Measurements from ENCODE around the gene ST7L. TPM values are rescaled to one million over a fixed set of nuclear protein-coding genes. Genes with fewer than 3 reads are reported as not detected.
"Not testable (repeated sequence)": the region's sequence is repeated elsewhere in the genome, so short reads cannot be mapped to it uniquely, and the experiment has no call there.

The ST7L gene
- total RNA-seq, 1 experiment from 2014 or later, result 13.6 TPM

- no peak overlapping the region for H3K4me3 ChIP-seq (ENCODE audit: low read depth, low read length)
- TF ChIP-seq CTCF (IDR thresholded peaks at IDR 0.05; ENCODE audit: insufficient read depth in 1 of 2, low read depth in 1 of 2, low read length in 1 of 2, severe bottlenecking in 1 of 2, unreplicated experiment in 1 of 2), result no peak
- BruUV-seq (replicated peaks), result no TSS peak
- no peak overlapping the region for H3K4me3 Mint-ChIP-seq (ENCODE audit: unreplicated experiment)
- intact Hi-C loops (cut with micrococcal nuclease; ENCODE audit: unreplicated experiment), result no loop called here
- H3K27me3 Mint-ChIP-seq (ENCODE audit: insufficient read depth, unreplicated experiment), result peaks cover under 1% of the 10 kb centered on the region
- H3K4me1 ChIP-seq, result no peaks in the 10 kb centered on the region
- H3K36me3 Mint-ChIP-seq (ENCODE audit: insufficient read depth, unreplicated experiment), result no peaks in the 10 kb centered on the region
- no peaks in the 10 kb centered on the region for H3K27me3 ChIP-seq (replicated peaks; ENCODE audit: control insufficient read depth, insufficient read depth, low read length)
- no peaks in the 10 kb centered on the region for H3K36me3 ChIP-seq (ENCODE audit: control insufficient read depth, insufficient read depth, low read length)
- H3K27ac Mint-ChIP-seq (ENCODE audit: unreplicated experiment), result no peak overlapping the region
- ChIA-PET CTCF (no interaction called here), POLR2A (no interaction called here)
- DNase-seq, result no peak
- no peaks in the 10 kb centered on the region for H3K4me1 Mint-ChIP-seq (ENCODE audit: low read depth, unreplicated experiment)
- no peaks in the 10 kb centered on the region for H3K9me3 Mint-ChIP-seq (ENCODE audit: unreplicated experiment)
- no peaks in the 10 kb centered on the region for H3K9me3 ChIP-seq
Observed at GRCh38 chr1:112488141-112488540, 130.8 kb downstream of the ST7L start.

GRCh38 chr1:112487686-112488085, 131.3 kb downstream of the ST7L start:
- H3K9me3 ChIP-seq; POLR2A ChIA-PET; DNase-seq; H3K27me3 Mint-ChIP-seq (ENCODE audit: insufficient read depth, unreplicated experiment); H3K4me3 Mint-ChIP-seq (ENCODE audit: unreplicated experiment); H3K9me3 Mint-ChIP-seq (ENCODE audit: unreplicated experiment); intact Hi-C loops (cut with micrococcal nuclease; ENCODE audit: unreplicated experiment); H3K27me3 ChIP-seq (replicated peaks; ENCODE audit: control insufficient read depth, insufficient read depth, low read length); CTCF ChIA-PET; BruUV-seq (replicated peaks); H3K4me1 Mint-ChIP-seq (ENCODE audit: low read depth, unreplicated experiment); H3K36me3 Mint-ChIP-seq (ENCODE audit: insufficient read depth, unreplicated experiment); H3K4me1 ChIP-seq; H3K4me3 ChIP-seq (ENCODE audit: low read depth, low read length); H3K27ac Mint-ChIP-seq (ENCODE audit: unreplicated experiment); H3K36me3 ChIP-seq (ENCODE audit: control insufficient read depth, insufficient read depth, low read length): not testable (repeated sequence)

- H3K27ac Mint-ChIP-seq (ENCODE audit: unreplicated experiment); H3K9me3 Mint-ChIP-seq (ENCODE audit: unreplicated experiment); BruUV-seq (replicated peaks); H3K27me3 ChIP-seq (replicated peaks; ENCODE audit: control insufficient read depth, insufficient read depth, low read length); intact Hi-C loops (cut with micrococcal nuclease; ENCODE audit: unreplicated experiment); H3K27me3 Mint-ChIP-seq (ENCODE audit: insufficient read depth, unreplicated experiment); POLR2A ChIA-PET; H3K4me1 Mint-ChIP-seq (ENCODE audit: low read depth, unreplicated experiment); DNase-seq; H3K4me3 Mint-ChIP-seq (ENCODE audit: unreplicated experiment); H3K36me3 ChIP-seq (ENCODE audit: control insufficient read depth, insufficient read depth, low read length); H3K36me3 Mint-ChIP-seq (ENCODE audit: insufficient read depth, unreplicated experiment); H3K4me3 ChIP-seq (ENCODE audit: low read depth, low read length); CTCF ChIA-PET; H3K9me3 ChIP-seq; H3K4me1 ChIP-seq: not testable (repeated sequence)
Observed at GRCh38 chr1:112486063-112486462, 132.9 kb downstream of the ST7L start.

- Histone ChIP-seq H3K4me1 (no peaks in the 10 kb centered on the region), H3K36me3 (ENCODE audit: control insufficient read depth, insufficient read depth, low read length) (no peaks in the 10 kb centered on the region), H3K4me3 (ENCODE audit: low read depth, low read length) (no peak overlapping the region), H3K27me3 (replicated peaks; ENCODE audit: control insufficient read depth, insufficient read depth, low read length) (no peaks in the 10 kb centered on the region), H3K9me3 (no peaks in the 10 kb centered on the region)
- no peak overlapping the region for H3K4me3 Mint-ChIP-seq (ENCODE audit: unreplicated experiment)
- no peak for TF ChIP-seq CTCF (IDR thresholded peaks at IDR 0.05; ENCODE audit: insufficient read depth in 1 of 2, low read depth in 1 of 2, low read length in 1 of 2, severe bottlenecking in 1 of 2, unreplicated experiment in 1 of 2)
- ChIA-PET CTCF (no interaction called here), POLR2A (no interaction called here)
- H3K27me3 Mint-ChIP-seq (ENCODE audit: insufficient read depth, unreplicated experiment), result peaks cover 2% of the 10 kb centered on the region
- no peaks in the 10 kb centered on the region for H3K36me3 Mint-ChIP-seq (ENCODE audit: insufficient read depth, unreplicated experiment)
- DNase-seq, result no peak
- H3K4me1 Mint-ChIP-seq (ENCODE audit: low read depth, unreplicated experiment), result no peaks in the 10 kb centered on the region
- BruUV-seq (replicated peaks), result no TSS peak
- peaks cover 18% of the 10 kb centered on the region for H3K9me3 Mint-ChIP-seq (ENCODE audit: unreplicated experiment)
- H3K27ac Mint-ChIP-seq (ENCODE audit: unreplicated experiment), result no peak overlapping the region
- intact Hi-C loops (cut with micrococcal nuclease; ENCODE audit: unreplicated experiment), result no loop called here
Observed at GRCh38 chr1:112478314-112478713, 140.6 kb downstream of the ST7L start.

All from Caco-2 (cell line).